ENCODE results near the gene IGF1.

- TF ChIP-seq EZH2phosphoT487 (IDR thresholded peaks at IDR 0.05; ENCODE audit: borderline replicate concordance, low read length) (no peak), CTCF (IDR thresholded peaks at IDR 0.05; ENCODE audit: low read depth, low read length, poor library complexity, severe bottlenecking) (no peak)
Observed at GRCh38 chr12:102385343-102385742, 95.0 kb downstream of the IGF1 start.

Measured in DOHH2 (cell line).